Mesothelial cell of epicardium (in vitro differentiated cells): Measurements from ENCODE around the gene HIPK1. TPM values are rescaled to one million over a fixed set of nuclear protein-coding genes. Genes with fewer than 3 reads are reported as not detected.

Source experiments
- DNase-seq, 2 experiments: peaks; one replicate each; pipeline ENCODE4 v3.0.0; 2021; ENCODE audit warnings: low spot score in 2 of 2; ENCODE audit not compliant: unreplicated experiment in 2 of 2
- H3K27ac Mint-ChIP-seq: 2 replicates; pipeline ENCODE4 v1.8.0; 2021; ENCODE audit warnings: mixed read lengths
- H3K27me3 Mint-ChIP-seq: 2 replicates; pipeline ENCODE4 v1.8.0; 2021; ENCODE audit warnings: low read depth, mixed read lengths
- H3K36me3 Mint-ChIP-seq: 2 replicates; pipeline ENCODE4 v1.8.0; 2021; ENCODE audit warnings: mixed read lengths
- H3K4me1 Mint-ChIP-seq: 2 replicates; pipeline ENCODE4 v1.8.0; 2021; ENCODE audit warnings: mixed read lengths
- H3K4me3 Mint-ChIP-seq: 2 replicates; pipeline ENCODE4 v1.8.0; 2021; ENCODE audit warnings: mild to moderate bottlenecking, moderate library complexity, mixed read lengths
- H3K9me3 Mint-ChIP-seq: 2 replicates; pipeline ENCODE4 v1.8.0; 2021; ENCODE audit warnings: mixed read lengths
- total RNA-seq: library from RNA; stranded (reverse); gene quantifications from 3 replicates; pipeline ENCODE4 v1.2.1, GENCODE V29; 2021
- TF ChIP-seq, protein P1 (sequence below): fragments of 200-600 bp; sonication (generic); IDR thresholded peaks from one replicate; pipeline ENCODE4 v1.5.0; 2021; ENCODE audit warnings: antibody characterized with exemption; ENCODE audit not compliant: unreplicated experiment

The HIPK1 gene
- total RNA-seq, 1 donor from 2014 or later, result 43.9 TPM

DNA sequence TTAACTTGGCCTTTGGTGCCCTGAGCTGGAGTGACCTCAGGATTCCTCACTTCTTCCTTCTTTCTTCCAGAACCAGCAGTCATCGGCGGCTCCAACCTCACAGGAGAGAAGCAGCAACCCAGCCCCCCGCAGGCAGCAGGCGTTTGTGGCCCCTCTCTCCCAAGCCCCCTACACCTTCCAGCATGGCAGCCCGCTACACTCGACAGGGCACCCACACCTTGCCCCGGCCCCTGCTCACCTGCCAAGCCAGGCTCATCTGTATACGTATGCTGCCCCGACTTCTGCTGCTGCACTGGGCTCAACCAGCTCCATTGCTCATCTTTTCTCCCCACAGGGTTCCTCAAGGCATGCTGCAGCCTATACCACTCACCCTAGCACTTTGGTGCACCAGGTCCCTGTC lies 43.8 kb downstream of the HIPK1 start:
- no peak overlapping the region for H3K27ac Mint-ChIP-seq
- H3K36me3 Mint-ChIP-seq, result peaks cover 30% of the 10 kb centered on the region
- H3K4me3 Mint-ChIP-seq, result no peak overlapping the region
- no peaks in the 10 kb centered on the region for H3K9me3 Mint-ChIP-seq
- H3K4me1 Mint-ChIP-seq, result peaks cover 24% of the 10 kb centered on the region
- no peak for DNase-seq
- TF ChIP-seq, protein P1, sequence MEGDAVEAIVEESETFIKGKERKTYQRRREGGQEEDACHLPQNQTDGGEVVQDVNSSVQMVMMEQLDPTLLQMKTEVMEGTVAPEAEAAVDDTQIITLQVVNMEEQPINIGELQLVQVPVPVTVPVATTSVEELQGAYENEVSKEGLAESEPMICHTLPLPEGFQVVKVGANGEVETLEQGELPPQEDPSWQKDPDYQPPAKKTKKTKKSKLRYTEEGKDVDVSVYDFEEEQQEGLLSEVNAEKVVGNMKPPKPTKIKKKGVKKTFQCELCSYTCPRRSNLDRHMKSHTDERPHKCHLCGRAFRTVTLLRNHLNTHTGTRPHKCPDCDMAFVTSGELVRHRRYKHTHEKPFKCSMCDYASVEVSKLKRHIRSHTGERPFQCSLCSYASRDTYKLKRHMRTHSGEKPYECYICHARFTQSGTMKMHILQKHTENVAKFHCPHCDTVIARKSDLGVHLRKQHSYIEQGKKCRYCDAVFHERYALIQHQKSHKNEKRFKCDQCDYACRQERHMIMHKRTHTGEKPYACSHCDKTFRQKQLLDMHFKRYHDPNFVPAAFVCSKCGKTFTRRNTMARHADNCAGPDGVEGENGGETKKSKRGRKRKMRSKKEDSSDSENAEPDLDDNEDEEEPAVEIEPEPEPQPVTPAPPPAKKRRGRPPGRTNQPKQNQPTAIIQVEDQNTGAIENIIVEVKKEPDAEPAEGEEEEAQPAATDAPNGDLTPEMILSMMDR, result no peak
- H3K27me3 Mint-ChIP-seq, result no peaks in the 10 kb centered on the region

DNA sequence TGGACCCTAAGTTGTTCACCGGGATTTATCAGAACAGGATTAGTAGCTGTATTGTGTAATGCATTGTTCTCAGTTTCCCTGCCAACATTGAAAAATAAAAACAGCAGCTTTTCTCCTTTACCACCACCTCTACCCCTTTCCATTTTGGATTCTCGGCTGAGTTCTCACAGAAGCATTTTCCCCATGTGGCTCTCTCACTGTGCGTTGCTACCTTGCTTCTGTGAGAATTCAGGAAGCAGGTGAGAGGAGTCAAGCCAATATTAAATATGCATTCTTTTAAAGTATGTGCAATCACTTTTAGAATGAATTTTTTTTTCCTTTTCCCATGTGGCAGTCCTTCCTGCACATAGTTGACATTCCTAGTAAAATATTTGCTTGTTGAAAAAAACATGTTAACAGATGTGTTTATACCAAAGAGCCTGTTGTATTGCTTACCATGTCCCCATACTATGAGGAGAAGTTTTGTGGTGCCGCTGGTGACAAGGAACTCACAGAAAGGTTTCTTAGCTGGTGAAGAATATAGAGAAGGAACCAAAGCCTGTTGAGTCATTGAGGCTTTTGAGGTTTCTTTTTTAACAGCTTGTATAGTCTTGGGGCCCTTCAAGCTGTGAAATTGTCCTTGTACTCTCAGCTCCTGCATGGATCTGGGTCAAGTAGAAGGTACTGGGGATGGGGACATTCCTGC lies 46.2 kb downstream of the HIPK1 start:
- H3K4me3 Mint-ChIP-seq, result no peak overlapping the region
- H3K27me3 Mint-ChIP-seq, result no peaks in the 10 kb centered on the region
- H3K9me3 Mint-ChIP-seq, result no peaks in the 10 kb centered on the region
- peaks cover 8% of the 10 kb centered on the region for H3K36me3 Mint-ChIP-seq
- peaks cover 47% of the 10 kb centered on the region for H3K4me1 Mint-ChIP-seq
- no peak for DNase-seq
- TF ChIP-seq, protein P1, result no peak
- peak overlapping the region; percentile 73 for H3K27ac Mint-ChIP-seq

DNA sequence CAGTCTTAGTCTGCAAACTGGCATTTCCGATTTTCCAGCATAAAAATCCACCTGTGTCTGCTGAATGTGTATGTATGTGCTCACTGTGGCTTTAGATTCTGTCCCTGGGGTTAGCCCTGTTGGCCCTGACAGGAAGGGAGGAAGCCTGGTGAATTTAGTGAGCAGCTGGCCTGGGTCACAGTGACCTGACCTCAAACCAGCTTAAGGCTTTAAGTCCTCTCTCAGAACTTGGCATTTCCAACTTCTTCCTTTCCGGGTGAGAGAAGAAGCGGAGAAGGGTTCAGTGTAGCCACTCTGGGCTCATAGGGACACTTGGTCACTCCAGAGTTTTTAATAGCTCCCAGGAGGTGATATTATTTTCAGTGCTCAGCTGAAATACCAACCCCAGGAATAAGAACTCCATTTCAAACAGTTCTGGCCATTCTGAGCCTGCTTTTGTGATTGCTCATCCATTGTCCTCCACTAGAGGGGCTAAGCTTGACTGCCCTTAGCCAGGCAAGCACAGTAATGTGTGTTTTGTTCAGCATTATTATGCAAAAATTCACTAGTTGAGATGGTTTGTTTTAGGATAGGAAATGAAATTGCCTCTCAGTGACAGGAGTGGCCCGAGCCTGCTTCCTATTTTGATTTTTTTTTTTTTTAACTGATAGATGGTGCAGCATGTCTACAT lies 47.6 kb downstream of the HIPK1 start:
- Mint-ChIP-seq H3K27me3 (no peaks in the 10 kb centered on the region), H3K4me3 (no peak overlapping the region), H3K27ac (peak overlapping the region; percentile 70), H3K36me3 (peaks cover 9% of the 10 kb centered on the region), H3K4me1 (peaks cover 59% of the 10 kb centered on the region), H3K9me3 (no peaks in the 10 kb centered on the region)
- DNase-seq, result no peak
- TF ChIP-seq, protein P1, result peak; percentile 53

GRCh38 chr1:113977906-113978305 lies 48.8 kb downstream of the HIPK1 start:
- TF ChIP-seq, protein P1, result no peak
- no peak overlapping the region for H3K4me3 Mint-ChIP-seq
- no peaks in the 10 kb centered on the region for H3K27me3 Mint-ChIP-seq
- DNase-seq, result no peak
- peaks cover 70% of the 10 kb centered on the region for H3K4me1 Mint-ChIP-seq
- peaks cover 6% of the 10 kb centered on the region for H3K36me3 Mint-ChIP-seq
- H3K27ac Mint-ChIP-seq, result peak overlapping the region; percentile 98
- no peaks in the 10 kb centered on the region for H3K9me3 Mint-ChIP-seq

- Mint-ChIP-seq H3K27ac (peak within 1 kb of the TSS; percentile 98), H3K4me3 (peak within 1 kb of the TSS; percentile 73), H3K27me3 (no peaks in the 10 kb centered on the region), H3K9me3 (no peaks in the 10 kb centered on the region), H3K4me1 (peaks cover 82% of the 10 kb centered on the region), H3K36me3 (peaks cover 2% of the 10 kb centered on the region)
- peak; percentile 76 to 84 for DNase-seq
- TF ChIP-seq, protein P1, result peak; percentile 59
These were observed 50.0 kb downstream of the HIPK1 start, which contains the start of gene OLFML3 for GRCh38 chr1:113978863-113979702. Gene OLFML3 (plus strand): TSS chr1:113979474. CDS start chr1:113979517, 43 bp downstream.
